ENCODE data around the gene GREB1. TPM values are rescaled to one million over a fixed set of nuclear protein-coding genes. Genes with fewer than 3 reads are reported as not detected.
A peak's percentile ranks its signal among the peaks of the same experiment; 100 is the strongest.

The GREB1 gene
- total and polyA plus RNA-seq, 3 experiments from 2014 or later = 0.16 to 0.94 (median 0.55) TPM

DNA sequence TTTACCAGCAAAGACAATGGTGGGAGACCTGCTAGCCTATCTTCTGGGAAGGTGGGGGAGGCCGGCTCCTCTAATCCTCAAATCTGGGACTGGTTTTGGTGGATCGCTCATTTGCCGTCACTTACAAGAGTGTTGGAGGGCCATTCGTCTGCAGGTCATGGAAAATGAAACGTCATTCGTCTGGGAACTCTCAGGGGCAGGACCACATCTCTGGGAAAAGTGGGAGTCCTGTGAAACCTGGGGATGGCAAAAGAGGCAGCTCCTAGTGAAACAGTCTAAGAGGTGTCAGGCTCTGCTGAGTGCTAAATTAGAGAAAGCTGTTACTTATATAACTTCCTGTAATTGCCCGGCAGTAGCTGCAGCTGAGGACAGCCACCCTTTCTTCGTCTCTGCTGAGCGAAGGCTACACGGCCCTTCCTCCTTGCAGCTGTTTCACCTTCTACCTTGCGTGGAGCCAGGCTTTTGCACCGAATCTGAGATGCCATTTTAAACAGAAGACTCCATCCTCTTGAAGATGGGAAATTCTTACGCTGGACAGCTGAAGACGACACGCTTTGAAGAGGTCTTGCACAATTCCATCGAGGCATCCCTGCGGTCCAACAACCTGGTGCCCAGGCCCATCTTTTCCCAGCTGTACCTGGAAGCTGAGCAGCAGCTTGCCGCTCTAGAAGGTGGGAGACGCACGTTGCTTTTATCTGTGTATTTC, 22.4 kb downstream of the GREB1 start:
- H3K27ac ChIP-seq (ENCODE audit: low read depth, low read length) = no peak overlapping the region
- H3K27me3 ChIP-seq (ENCODE audit: insufficient read depth, low read length, poor library complexity, severe bottlenecking) = peaks cover 4% of the 10 kb centered on the region
- DNase-seq = no peak
- POLR2A ChIA-PET = no interaction called here
- Mint-ChIP-seq H3K27ac (no peak overlapping the region), H3K36me3 (no peaks in the 10 kb centered on the region), H3K27me3 (peaks cover 7 to 50% of the 10 kb centered on the region in 2 donors), H3K9me3 (no peaks in the 10 kb centered on the region), H3K4me3 (no peak overlapping the region), H3K4me1 (peaks cover 5 to 6% (median 6%) of the 10 kb centered on the region in 3 donors)
- H3K4me3 ChIP-seq (ENCODE audit: low read length) = no peak overlapping the region
- H3K9me3 ChIP-seq (ENCODE audit: low read length) = no peaks in the 10 kb centered on the region
- no peaks in the 10 kb centered on the region for H3K4me1 ChIP-seq (ENCODE audit: insufficient read depth, low read length)
- CTCF ChIA-PET = no interaction called here
- no peaks in the 10 kb centered on the region for H3K36me3 ChIP-seq (ENCODE audit: insufficient read depth, low read length)

DNA sequence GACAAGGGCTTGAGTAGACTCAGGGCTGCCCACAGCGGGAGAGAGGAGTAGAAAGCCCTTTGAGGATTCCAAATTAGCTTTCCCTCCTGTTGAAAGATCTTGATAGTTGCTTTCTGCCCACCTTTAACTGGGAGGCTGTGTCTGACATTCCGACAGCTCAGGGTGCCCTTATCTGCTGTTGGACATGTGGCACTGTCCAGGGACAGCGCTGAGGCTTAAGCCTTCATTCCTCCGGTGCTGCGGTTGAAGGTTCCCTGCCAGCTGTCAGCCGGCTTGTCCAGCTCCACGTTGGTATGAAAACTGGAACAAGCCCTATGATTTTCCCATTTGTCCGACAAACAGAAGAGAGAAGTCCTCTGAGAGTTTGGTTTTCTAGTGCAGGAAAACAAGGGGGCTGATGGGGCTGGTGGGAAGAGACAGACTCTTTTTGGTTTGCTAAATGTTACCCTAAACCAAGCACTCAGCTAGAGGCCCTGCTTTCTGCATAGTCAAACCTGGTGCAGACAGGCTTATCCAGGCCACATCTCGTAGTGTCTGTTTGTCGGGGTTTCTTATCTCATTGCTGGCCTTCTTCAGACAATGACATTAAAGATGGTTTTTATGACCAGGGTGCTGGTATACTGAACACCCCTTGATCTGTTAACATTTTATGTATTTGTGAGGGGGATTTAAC, 24.5 kb downstream of the GREB1 start:
- ChIA-PET POLR2A (no interaction called here), CTCF (no interaction called here)
- no peak overlapping the region for H3K27ac ChIP-seq (ENCODE audit: low read depth, low read length)
- DNase-seq = no peak
- no peaks in the 10 kb centered on the region for H3K9me3 ChIP-seq (ENCODE audit: low read length)
- H3K36me3 ChIP-seq (ENCODE audit: insufficient read depth, low read length) = no peaks in the 10 kb centered on the region
- Mint-ChIP-seq H3K27me3 (peaks cover 7 to 41% of the 10 kb centered on the region in 2 donors), H3K27ac (no peak overlapping the region), H3K4me3 (no peak overlapping the region), H3K9me3 (no peaks in the 10 kb centered on the region), H3K4me1 (peaks cover 5 to 6% (median 6%) of the 10 kb centered on the region in 3 donors), H3K36me3 (no peaks in the 10 kb centered on the region)
- H3K27me3 ChIP-seq (ENCODE audit: insufficient read depth, low read length, poor library complexity, severe bottlenecking) = no peaks in the 10 kb centered on the region
- no peak overlapping the region for H3K4me3 ChIP-seq (ENCODE audit: low read length)
- H3K4me1 ChIP-seq (ENCODE audit: insufficient read depth, low read length) = no peaks in the 10 kb centered on the region

DNA sequence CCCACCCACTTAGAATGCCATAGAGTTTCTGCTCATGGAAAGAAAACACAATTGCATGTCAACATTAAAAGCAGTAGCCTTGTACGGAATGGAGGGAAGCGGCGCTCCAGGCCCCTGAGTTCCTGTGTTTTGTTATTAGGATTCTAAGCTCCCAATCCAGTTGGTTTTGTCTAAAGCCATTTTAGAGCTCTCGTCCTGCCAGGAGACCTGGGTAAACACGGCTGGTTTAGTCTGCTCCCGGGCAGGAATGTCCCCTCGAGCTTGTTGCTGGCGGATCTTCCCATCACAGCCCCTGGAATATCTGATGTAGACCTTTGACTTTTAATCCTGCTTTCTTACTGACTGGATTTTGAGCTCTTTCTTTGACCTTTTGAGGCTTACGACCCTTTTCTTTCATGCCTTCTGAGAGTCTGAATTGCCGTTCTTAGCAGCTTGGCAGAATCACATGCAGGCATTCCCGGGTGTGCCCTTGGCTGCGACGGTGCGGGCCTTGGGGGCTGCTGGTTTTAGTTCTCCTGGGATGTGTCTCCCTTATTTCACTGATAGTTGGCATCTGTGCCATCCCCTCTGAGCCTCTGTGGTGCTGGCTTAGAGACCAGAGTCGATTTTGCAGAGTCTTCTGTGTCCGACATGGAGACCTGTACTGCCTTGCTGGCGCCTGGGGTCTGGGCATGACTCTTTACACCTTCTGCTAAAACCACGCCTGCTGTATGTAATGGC, 25.4 kb downstream of the GREB1 start:
- Mint-ChIP-seq H3K27me3 (peaks cover 7 to 34% of the 10 kb centered on the region in 2 donors), H3K4me3 (no peak overlapping the region), H3K36me3 (no peaks in the 10 kb centered on the region), H3K9me3 (no peaks in the 10 kb centered on the region), H3K4me1 (peaks cover 3% of the 10 kb centered on the region in 3 donors), H3K27ac (no peak overlapping the region)
- H3K4me1 ChIP-seq (ENCODE audit: insufficient read depth, low read length) = no peaks in the 10 kb centered on the region
- H3K36me3 ChIP-seq (ENCODE audit: insufficient read depth, low read length) = no peaks in the 10 kb centered on the region
- H3K9me3 ChIP-seq (ENCODE audit: low read length) = no peaks in the 10 kb centered on the region
- ChIA-PET CTCF (no interaction called here), POLR2A (no interaction called here)
- no peak overlapping the region for H3K4me3 ChIP-seq (ENCODE audit: low read length)
- no peaks in the 10 kb centered on the region for H3K27me3 ChIP-seq (ENCODE audit: insufficient read depth, low read length, poor library complexity, severe bottlenecking)
- no peak for DNase-seq
- no peak overlapping the region for H3K27ac ChIP-seq (ENCODE audit: low read depth, low read length)

DNA sequence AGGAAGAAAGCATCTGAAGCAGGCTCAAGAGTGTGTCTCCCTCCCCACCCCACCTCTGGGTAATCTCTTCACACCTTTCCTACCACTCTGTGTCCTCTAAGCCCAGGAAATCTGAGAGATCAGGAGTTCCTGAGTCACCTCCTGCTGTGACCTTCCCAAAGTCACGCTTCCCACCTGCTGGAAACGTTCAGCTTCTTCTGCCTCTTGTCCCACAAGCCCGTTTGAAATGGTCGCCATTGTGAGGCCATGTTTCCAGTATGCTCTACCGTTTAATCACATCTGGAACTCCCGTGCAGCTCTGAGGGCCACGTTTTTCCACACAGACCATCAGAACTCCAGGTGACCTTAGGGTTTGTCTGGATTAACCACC, 25.9 kb downstream of the GREB1 start:
- Mint-ChIP-seq H3K4me3 (no peak overlapping the region), H3K9me3 (no peaks in the 10 kb centered on the region), H3K36me3 (no peaks in the 10 kb centered on the region), H3K27me3 (peaks cover 8 to 30% of the 10 kb centered on the region in 2 donors), H3K27ac (peak overlapping the region in 1 of 8 donors; percentile 10), H3K4me1 (no peaks in the 10 kb centered on the region)
- ChIA-PET CTCF (no interaction called here), POLR2A (no interaction called here)
- no peak for DNase-seq
- H3K36me3 ChIP-seq (ENCODE audit: insufficient read depth, low read length) = no peaks in the 10 kb centered on the region
- no peaks in the 10 kb centered on the region for H3K9me3 ChIP-seq (ENCODE audit: low read length)
- no peak overlapping the region for H3K4me3 ChIP-seq (ENCODE audit: low read length)
- no peak overlapping the region for H3K27ac ChIP-seq (ENCODE audit: low read depth, low read length)
- no peaks in the 10 kb centered on the region for H3K4me1 ChIP-seq (ENCODE audit: insufficient read depth, low read length)
- H3K27me3 ChIP-seq (ENCODE audit: insufficient read depth, low read length, poor library complexity, severe bottlenecking) = no peaks in the 10 kb centered on the region

DNA sequence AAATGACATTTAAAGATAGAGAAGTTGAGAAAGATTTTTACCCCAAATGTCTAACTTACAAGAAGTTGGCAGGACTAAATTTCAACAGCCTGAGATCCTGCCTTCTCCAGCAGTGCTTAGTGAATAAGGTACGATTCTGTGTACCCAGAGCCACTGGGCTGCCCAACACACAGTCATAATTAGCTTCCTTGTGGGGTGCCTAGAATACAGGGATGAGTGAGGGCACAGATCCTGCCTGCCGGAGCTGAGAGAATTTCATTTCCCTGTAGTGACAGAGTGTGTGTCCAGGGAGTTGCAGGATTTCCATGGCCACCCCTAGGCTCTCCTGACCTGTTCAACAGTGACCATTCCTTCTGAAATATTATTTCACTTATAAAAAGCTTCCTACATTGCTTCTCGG, 27.0 kb downstream of the GREB1 start:
- no peaks in the 10 kb centered on the region for H3K36me3 Mint-ChIP-seq
- Histone ChIP-seq H3K9me3 (ENCODE audit: low read length) (no peaks in the 10 kb centered on the region), H3K27me3 (ENCODE audit: insufficient read depth, low read length, poor library complexity, severe bottlenecking) (no peaks in the 10 kb centered on the region), H3K4me1 (ENCODE audit: insufficient read depth, low read length) (no peaks in the 10 kb centered on the region), H3K27ac (ENCODE audit: low read depth, low read length) (no peak overlapping the region), H3K4me3 (ENCODE audit: low read length) (no peak overlapping the region), H3K36me3 (ENCODE audit: insufficient read depth, low read length) (no peaks in the 10 kb centered on the region)
- H3K27me3 Mint-ChIP-seq = peaks cover 8 to 21% of the 10 kb centered on the region in 2 donors
- ChIA-PET POLR2A (no interaction called here), CTCF (no interaction called here)
- no peaks in the 10 kb centered on the region for H3K4me1 Mint-ChIP-seq
- no peaks in the 10 kb centered on the region for H3K9me3 Mint-ChIP-seq
- DNase-seq = no peak
- no peak overlapping the region for H3K4me3 Mint-ChIP-seq
- H3K27ac Mint-ChIP-seq = no peak overlapping the region

DNA sequence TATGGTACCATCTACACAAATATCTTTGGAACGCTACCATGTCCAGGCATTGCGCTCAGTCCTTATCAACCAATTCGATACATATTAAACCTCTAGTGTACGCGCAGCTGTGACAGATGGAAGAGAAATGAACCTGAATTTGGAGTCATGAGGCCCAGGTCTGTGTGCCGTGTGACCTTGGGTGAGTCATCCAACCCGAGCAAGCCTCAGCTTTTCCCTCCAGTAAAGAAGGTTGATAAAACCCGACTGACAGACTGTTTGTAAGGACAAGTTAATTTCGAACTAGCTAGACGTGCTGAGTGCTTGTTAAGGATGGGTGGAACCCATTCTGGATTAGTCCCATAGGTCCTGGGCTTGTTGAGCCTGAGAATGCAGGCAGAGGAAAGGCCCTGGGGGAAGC, 28.2 kb downstream of the GREB1 start:
- Histone ChIP-seq H3K27ac (ENCODE audit: low read depth, low read length) (no peak overlapping the region), H3K9me3 (ENCODE audit: low read length) (no peaks in the 10 kb centered on the region), H3K4me1 (ENCODE audit: insufficient read depth, low read length) (no peaks in the 10 kb centered on the region), H3K36me3 (ENCODE audit: insufficient read depth, low read length) (no peaks in the 10 kb centered on the region), H3K27me3 (ENCODE audit: insufficient read depth, low read length, poor library complexity, severe bottlenecking) (no peaks in the 10 kb centered on the region), H3K4me3 (ENCODE audit: low read length) (no peak overlapping the region)
- Mint-ChIP-seq H3K27me3 (peaks cover 4 to 20% of the 10 kb centered on the region in 2 donors), H3K36me3 (no peaks in the 10 kb centered on the region), H3K4me3 (no peak overlapping the region), H3K4me1 (no peaks in the 10 kb centered on the region), H3K9me3 (no peaks in the 10 kb centered on the region), H3K27ac (no peak overlapping the region)
- ChIA-PET CTCF (interaction anchor here (1.0 kb wide), 1 partner anchor 16 kb away, joined by 3 read pairs; no protein-coding TSS in a partner anchor), POLR2A (no interaction called here)
- no peak for DNase-seq

DNA sequence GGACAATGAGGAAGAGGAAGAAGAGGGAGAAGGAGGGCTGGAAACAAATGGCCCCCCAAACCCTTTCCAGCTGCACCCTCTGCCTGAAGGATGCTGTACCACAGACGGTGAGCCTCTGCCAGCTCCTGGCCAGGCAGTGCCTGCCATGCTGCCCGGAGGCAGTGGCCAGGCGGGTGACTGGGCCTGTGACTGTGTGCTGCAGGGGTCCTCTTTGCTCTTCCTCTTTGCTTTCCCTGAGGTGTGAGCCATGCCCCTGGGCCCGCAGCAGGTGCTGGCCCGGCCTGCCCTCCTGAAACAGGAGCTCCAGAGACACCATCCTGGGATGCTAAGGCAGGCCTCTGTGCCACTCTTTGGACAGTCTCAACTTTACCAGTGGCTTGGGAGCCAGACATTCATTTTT, 28.6 kb downstream of the GREB1 start:
- Histone ChIP-seq H3K27ac (ENCODE audit: low read depth, low read length) (no peak overlapping the region), H3K4me1 (ENCODE audit: insufficient read depth, low read length) (no peaks in the 10 kb centered on the region), H3K36me3 (ENCODE audit: insufficient read depth, low read length) (no peaks in the 10 kb centered on the region), H3K4me3 (ENCODE audit: low read length) (no peak overlapping the region), H3K27me3 (ENCODE audit: insufficient read depth, low read length, poor library complexity, severe bottlenecking) (no peaks in the 10 kb centered on the region), H3K9me3 (ENCODE audit: low read length) (no peaks in the 10 kb centered on the region)
- no peak for DNase-seq
- no peaks in the 10 kb centered on the region for H3K4me1 Mint-ChIP-seq
- ChIA-PET POLR2A (no interaction called here), CTCF (interaction anchor here (1.0 kb wide), 1 partner anchor 16 kb away, joined by 3 read pairs; no protein-coding TSS in a partner anchor)
- H3K9me3 Mint-ChIP-seq = no peaks in the 10 kb centered on the region
- peaks cover 4 to 15% of the 10 kb centered on the region in 2 donors for H3K27me3 Mint-ChIP-seq
- no peak overlapping the region for H3K4me3 Mint-ChIP-seq
- H3K27ac Mint-ChIP-seq = no peak overlapping the region
- H3K36me3 Mint-ChIP-seq = no peaks in the 10 kb centered on the region
